ENCODE data around the gene CCNYL1.
"Not testable (repeated sequence)": the region's sequence is repeated elsewhere in the genome, so short reads cannot be mapped to it uniquely, and the experiment has no call there.

CCNYL1 gene

DNA sequence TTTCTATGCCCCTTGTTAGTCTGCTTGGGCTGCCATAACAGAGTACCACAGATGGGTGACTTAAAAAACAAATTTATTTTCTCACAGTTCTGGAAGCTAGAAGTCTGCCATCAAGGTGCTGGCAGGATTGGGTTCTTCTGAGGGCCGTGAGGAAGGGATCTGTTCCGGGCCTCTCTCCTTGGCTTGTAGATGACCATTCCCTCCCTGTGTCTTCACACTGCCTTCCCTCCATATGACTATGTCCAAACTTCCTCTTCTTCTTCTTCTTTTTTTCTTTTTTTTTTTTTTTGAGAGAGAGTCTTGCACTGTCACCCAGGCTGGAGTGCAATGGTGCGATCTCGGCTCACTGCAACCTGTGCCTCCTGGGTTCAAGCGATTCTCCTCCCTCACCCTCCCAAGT lies 13.1 kb upstream of the CCNYL1 start:
- DNase-seq, result no peak

GRCh38 chr2:207704078-207704477 lies 7.4 kb upstream of the CCNYL1 start:
- no peak for DNase-seq

DNA sequence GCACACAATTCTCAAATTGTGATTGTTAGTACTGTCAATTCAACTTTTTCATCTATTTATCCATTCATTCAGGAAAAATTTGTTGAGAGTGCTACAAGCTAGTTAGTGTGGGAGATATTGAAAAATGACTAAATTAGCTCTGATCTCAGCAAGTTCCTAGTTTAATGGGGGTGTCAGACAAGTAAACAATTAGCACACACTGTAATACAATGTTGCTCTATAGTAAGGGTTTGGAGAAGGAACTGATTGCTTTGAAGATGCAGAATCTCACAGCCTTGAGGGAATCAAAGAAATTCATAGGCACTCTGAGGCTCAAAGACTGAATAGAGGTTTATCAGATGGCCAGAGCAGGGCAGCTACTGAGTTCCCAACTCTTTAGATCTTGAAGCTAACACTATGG lies 6.8 kb upstream of the CCNYL1 start:
- DNase-seq, result no peak

GRCh38 chr2:207706936-207707860 lies 4.2 kb upstream of the CCNYL1 start:
- DNase-seq, result no peak

DNA sequence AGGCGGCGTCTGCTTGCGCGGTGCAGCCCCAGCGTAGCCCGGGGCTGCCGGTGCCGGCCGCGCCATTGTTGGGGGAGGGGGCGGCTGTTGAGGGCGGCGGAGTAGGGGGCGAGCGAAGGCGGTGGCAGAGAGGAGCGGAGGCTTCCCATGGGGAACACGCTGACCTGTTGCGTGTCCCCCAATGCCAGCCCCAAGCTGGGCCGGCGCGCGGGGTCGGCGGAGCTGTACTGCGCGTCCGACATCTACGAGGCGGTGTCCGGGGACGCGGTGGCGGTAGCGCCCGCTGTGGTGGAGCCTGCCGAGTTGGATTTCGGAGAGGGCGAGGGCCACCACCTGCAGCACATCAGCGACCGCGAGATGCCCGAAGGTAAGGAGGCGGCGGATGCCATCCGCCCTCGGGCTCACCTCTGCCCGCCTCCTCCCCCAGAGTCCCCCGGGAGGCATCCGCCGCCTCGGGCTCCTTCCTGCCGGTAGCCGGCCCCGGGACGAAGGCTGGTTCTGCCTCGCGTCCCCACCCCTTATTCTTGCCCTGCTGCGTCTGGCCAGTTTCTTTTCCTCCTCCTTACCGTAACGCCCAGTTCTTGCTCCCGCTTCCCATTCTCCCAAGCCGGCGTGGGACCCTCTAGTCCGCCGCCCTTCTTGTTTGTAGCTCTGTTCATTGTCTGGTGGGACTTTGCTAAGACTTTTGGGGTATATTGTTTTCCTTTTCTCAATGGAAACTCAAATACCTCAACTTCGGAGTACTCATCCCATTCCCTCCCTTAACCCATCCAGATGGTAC lies 500 bp downstream of the CCNYL1 start:
- peak; percentile 45 for DNase-seq

DNA sequence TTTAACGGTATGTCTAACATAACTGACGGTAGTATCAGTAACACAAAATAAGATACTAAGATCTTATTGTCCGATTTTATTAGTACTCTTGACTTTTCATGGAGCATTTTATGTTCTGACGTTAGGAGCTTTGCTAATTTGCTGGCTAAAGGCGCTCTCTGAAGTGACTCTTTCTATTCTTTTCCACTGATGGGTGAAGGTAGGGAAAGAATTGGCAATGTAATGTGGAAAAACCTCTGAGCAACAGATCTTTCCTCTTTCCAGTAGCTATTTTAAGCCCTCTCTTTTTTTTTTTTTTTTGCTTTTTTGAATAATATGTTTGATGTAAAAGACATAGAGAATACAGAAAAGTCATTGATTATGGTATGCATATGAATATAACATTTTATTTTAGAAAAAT lies 4.6 kb downstream of the CCNYL1 start:
- DNase-seq, result no peak

- DNase-seq, result no peak
Observed at GRCh38 chr2:207718521-207718920, 7.1 kb downstream of the CCNYL1 start.

- DNase-seq, result no peak
Observed at GRCh38 chr2:207719008-207719407, 7.6 kb downstream of the CCNYL1 start.

DNA sequence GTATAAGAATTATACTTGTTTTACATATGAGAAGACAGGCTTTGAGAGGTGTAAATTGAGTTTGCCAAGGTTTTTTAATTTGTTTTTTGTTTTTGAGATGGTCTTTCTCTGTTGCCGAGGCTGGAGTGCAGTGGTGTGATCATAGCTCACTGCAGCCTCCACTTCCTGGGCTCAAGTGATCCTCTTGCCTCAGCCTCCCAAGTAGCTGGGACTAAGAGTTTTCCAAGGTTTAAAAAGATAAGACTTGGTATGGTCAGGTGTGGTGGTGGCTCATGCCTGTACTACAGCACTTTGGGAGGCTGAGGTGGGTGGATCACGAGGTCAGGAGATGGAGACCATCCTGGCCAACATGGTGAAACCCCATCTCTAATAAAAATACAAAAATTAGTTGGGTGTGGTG lies 8.2 kb downstream of the CCNYL1 start:
- not testable (repeated sequence) for DNase-seq

DNA sequence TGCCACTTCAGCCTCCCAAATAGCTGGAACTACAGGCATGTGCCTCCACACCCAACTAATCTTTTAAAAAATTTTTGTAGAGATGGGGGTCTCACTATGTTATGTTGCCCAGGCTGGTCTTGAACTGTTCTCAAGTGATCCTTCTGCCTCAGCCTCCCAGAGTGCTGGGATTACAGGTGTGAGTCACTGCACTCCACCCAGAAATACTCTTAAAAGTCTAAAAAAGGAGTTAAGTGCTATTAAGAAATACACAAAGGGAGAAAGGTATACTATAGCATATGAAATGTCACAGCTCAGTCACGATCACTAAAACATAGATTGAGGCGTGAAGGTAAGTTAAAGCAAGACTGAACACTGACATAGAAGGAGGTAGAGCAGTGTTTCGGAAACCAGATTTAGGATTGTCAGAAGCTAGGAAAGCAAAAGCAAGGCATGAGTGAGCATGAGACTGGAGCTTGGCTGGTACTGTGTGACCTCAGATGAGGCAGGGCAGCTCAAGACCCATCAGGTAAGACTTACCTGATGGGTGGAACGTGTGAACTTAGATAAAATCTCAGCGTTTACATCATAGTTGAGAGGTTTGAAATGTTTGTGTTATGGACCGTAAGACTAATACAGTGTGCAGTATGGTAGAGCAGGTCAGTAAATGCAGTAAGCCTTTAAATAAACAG lies 9.2 kb downstream of the CCNYL1 start:
- no peak for DNase-seq

GRCh38 chr2:207722773-207723424 lies 11.5 kb downstream of the CCNYL1 start:
- DNase-seq, result no peak

GRCh38 chr2:207723425-207723787 lies 12.0 kb downstream of the CCNYL1 start:
- DNase-seq, result not testable (repeated sequence)

DNA sequence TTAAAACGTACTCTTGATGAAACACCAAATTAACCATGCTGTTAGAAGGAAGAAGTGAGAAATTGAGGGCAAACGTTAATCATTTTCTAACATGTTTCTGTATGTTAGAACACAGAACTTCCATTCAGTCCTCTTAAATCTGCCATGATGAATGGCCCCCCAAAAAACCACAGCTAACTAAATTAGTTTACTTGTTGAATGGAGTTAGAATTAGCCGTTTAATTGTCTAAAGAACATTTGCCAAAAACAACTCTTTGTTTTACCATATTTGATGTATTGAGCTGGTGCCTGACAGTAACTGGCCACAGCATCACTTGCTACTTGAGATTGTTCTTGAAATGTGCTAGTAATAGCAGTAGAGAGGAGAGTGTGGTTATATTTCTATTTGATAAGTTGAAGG lies 12.7 kb downstream of the CCNYL1 start:
- DNase-seq, result no peak

- no peak for DNase-seq
Observed at GRCh38 chr2:207725873-207726578, 14.6 kb downstream of the CCNYL1 start.

GRCh38 chr2:207727261-207727660 lies 15.8 kb downstream of the CCNYL1 start:
- DNase-seq, result no peak

- DNase-seq, result no peak
Observed at GRCh38 chr2:207729465-207729998, 18.1 kb downstream of the CCNYL1 start.

DNA sequence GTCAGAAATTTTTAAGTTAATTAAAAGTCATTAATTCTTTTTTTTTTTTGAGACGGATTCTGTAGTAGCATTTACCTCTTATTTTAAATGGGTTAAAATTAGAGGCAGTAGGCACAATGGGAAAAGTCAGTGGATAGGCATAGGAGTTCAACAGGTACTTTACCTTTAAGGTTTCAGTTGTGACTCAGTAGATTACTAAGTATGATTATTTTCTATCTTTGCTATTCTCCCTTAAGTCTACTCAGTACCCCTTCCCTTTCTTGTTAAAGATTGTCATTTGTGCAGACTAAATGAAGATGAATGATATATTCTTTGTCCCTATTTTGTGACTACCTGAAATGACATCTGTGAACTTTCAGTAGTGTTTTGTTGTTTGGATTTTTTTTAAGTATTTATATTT lies 19.7 kb downstream of the CCNYL1 start:
- DNase-seq, result no peak

DNA sequence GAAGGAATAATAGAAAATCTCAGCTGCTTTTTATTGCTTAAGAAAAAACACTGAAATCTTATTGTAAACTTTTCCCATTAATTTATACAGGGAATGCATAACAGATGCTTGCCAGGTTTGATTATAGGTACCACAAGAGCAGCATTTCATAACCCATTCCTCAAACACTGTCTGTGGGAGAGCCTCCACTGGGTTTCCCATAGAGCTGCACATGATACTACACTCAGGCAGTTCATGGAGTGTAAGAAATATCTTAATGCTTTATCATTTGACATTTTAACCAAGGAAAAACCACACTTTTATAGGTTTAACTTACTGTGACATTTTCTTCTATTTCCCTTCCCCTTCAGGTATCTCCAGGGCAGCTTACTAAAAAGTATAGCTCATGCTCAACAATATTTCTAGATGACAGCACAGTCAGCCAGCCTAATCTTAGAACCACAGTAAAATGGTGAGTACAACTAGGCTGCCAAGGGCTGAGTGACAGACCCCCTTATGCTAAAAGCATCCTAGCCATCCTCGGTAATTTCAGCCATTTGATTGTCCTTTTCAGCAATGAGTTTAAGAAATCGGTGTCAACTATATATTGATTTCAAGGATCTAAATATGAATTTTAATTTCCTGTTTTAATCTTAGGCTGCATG lies 22.3 kb downstream of the CCNYL1 start:
- DNase-seq, result no peak

DNA sequence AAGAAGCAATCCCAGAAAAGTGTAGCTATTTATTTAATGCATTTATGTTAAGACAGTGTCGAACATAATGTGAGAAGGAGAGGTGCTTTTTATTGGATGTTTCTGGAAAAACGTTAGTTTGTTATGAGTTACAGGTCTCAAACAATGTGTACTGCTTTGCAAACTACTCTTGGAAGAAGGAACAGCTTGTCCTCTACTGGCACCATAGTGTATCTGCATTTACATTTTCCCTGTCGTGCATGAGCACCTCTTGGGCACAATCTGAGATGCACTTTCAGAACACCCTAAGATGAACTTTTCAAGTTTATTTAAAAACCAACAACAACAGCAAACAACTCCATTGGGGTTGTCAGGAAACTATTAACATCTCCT lies 22.8 kb downstream of the CCNYL1 start:
- no peak for DNase-seq

DNA sequence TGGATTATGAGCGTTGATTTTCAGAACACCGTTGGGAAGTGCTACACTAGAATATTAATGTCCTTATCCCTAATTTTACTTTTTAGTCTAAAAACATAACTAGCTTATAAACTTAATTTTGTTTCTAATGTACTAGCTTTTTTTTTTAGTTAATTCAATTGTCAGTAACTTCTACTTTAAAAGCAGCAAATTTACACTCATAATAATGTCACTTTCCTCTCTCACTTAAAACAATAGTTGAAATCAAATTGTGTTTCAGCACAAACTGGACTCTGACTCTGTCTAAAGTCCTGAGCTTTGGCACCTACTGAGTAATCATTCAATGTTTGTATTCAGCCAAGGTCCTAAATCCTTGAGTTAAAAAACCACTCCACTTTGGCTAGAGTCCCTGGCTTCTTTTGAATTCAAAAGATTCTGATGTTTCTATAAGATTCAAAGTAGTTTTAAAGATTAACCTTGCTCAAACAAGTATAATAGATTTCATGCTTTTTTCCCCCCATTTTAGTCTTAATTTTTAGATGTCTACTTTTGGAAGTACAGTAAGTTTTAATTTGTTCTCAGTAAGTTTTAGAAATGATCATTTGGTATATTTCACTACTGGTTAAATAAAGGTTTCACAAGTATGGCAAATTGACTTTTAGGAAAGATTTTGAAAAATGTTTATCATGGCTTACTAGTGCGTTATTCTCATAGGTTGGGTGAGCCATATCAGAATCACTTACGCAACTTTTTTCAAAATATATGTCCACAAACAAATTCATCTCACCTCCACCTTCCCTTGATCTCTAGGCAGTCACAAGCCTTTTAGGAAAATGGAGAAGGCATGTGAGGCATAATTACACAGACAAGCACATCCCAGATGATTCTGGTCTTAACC lies 23.4 kb downstream of the CCNYL1 start:
- no peak for DNase-seq

- not testable (repeated sequence) for DNase-seq
Observed at GRCh38 chr2:207735513-207735859, 24.0 kb downstream of the CCNYL1 start.

Measured in CD4-positive, alpha-beta T cell treated with Interleukin-15 for 1 hour (primary cell).